Measurements from ENCODE around the gene NMU. TPM values are rescaled to one million over a fixed set of nuclear protein-coding genes. Genes with fewer than 3 reads are reported as not detected.
A peak's percentile ranks its signal among the peaks of the same experiment; 100 is the strongest.
"Not testable (repeated sequence)": the region's sequence is repeated elsewhere in the genome, so short reads cannot be mapped to it uniquely, and the experiment has no call there.

NMU gene
- 8.2 and 22.5 TPM in 2 replicates for total RNA-seq

GRCh38 chr4:55635741-55636655, at the start of gene NMU:
NMU (minus strand) TSS chr4:55636298; CDS start chr4:55636192, 106 bp downstream.
- TF ChIP-seq, protein P1, sequence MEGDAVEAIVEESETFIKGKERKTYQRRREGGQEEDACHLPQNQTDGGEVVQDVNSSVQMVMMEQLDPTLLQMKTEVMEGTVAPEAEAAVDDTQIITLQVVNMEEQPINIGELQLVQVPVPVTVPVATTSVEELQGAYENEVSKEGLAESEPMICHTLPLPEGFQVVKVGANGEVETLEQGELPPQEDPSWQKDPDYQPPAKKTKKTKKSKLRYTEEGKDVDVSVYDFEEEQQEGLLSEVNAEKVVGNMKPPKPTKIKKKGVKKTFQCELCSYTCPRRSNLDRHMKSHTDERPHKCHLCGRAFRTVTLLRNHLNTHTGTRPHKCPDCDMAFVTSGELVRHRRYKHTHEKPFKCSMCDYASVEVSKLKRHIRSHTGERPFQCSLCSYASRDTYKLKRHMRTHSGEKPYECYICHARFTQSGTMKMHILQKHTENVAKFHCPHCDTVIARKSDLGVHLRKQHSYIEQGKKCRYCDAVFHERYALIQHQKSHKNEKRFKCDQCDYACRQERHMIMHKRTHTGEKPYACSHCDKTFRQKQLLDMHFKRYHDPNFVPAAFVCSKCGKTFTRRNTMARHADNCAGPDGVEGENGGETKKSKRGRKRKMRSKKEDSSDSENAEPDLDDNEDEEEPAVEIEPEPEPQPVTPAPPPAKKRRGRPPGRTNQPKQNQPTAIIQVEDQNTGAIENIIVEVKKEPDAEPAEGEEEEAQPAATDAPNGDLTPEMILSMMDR (conservative IDR thresholded peaks at IDR 0.05; ENCODE audit: low read depth, low read length), result no peak
- H3K4me3 ChIP-seq (ENCODE audit: low read depth, low read length), result peak within 1 kb of the TSS; percentile 44
- no peak for DNase-seq (ENCODE audit: low read depth)

DNA sequence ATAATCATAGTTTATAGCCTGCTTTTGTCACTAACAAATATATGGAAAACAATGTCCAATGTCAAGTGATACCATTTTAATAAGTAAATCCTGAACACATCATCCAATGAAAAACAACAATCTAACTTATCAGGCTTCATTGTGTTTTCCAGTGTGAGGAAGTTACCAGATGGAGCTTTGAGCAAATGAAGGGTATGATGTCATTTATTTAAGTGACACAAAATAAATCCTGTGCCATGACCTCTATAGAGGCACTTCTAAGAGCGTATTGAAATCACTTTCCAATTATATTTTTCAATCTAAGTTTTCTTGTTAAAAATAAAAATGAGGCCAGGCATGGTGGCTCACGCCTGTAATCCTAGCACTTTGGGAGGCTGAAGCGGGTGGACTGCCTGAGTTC, 48.2 kb upstream of the NMU start:
- DNase-seq (ENCODE audit: low read depth), result no peak
- TF ChIP-seq, protein P1 (conservative IDR thresholded peaks at IDR 0.05; ENCODE audit: low read depth, low read length), result no peak
- H3K4me3 ChIP-seq (ENCODE audit: low read depth, low read length), result no peak overlapping the region

GRCh38 chr4:55682797-55683196, 46.7 kb upstream of the NMU start:
- DNase-seq (ENCODE audit: low read depth); H3K4me3 ChIP-seq (ENCODE audit: low read depth, low read length): not testable (repeated sequence)

DNA sequence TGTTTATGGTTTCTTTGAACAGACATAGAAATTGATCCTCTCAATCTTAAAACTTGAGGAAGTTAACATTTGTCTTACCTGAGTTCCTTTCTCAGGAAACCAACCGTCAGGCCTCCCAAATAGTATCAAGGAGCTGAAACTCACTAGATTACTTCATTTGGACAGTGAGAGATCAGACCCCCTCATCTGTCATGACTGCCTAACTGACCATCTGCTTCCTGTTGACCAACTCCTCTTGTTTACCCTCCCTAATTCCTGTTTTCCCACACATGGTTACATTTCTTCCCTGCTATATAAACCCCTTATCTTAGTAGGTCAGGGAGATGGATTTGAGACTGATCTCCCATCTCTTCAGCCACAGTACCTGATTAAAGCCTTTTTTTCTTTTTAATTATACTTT, 46.2 kb upstream of the NMU start:
- H3K4me3 ChIP-seq (ENCODE audit: low read depth, low read length), result no peak overlapping the region
- TF ChIP-seq, protein P1 (conservative IDR thresholded peaks at IDR 0.05; ENCODE audit: low read depth, low read length), result no peak
- no peak for DNase-seq (ENCODE audit: low read depth)

GRCh38 chr4:55681430-55681829, 45.3 kb upstream of the NMU start:
- TF ChIP-seq, protein P1 (conservative IDR thresholded peaks at IDR 0.05; ENCODE audit: low read depth, low read length), result no peak
- no peak overlapping the region for H3K4me3 ChIP-seq (ENCODE audit: low read depth, low read length)
- no peak for DNase-seq (ENCODE audit: low read depth)

GRCh38 chr4:55675196-55675793, 39.2 kb upstream of the NMU start:
- no peak for DNase-seq (ENCODE audit: low read depth)
- TF ChIP-seq, protein P1 (conservative IDR thresholded peaks at IDR 0.05; ENCODE audit: low read depth, low read length), result no peak
- H3K4me3 ChIP-seq (ENCODE audit: low read depth, low read length), result no peak overlapping the region

DNA sequence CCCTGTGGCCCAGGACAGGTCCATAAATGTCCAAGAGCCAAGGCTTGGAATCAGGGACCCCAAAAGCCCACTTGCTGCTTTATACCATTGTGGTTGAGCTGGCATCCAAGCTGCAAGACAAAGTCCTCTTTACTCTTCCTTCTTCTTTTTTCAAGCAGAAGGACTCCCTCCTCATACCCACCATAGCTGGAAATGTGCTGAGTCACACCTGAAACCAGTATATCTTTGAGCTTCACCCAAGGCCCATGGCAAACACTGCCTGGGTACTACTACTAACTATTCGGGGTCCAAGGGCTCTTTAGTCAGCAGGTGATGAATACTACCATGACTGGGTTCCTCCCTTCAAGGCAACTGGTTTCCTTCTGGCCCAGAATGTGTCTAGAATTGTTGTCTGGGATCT, 37.3 kb upstream of the NMU start:
- no peak overlapping the region for H3K4me3 ChIP-seq (ENCODE audit: low read depth, low read length)
- DNase-seq (ENCODE audit: low read depth), result no peak
- TF ChIP-seq, protein P1 (conservative IDR thresholded peaks at IDR 0.05; ENCODE audit: low read depth, low read length), result no peak

All from epithelial cell of proximal tubule (primary cell).